DMS153 treated with DMSO at 0.1 percent for 48 hours (cell line): Measurements from ENCODE around the gene DNAH2.
"Not testable (repeated sequence)": the region's sequence is repeated elsewhere in the genome, so short reads cannot be mapped to it uniquely, and the experiment has no call there.

Source experiments
- DNase-seq: peaks from one replicate; lab custom pipeline; 2025; ENCODE audit not compliant: unreplicated experiment; lab: John Stamatoyannopoulos, UW

DNAH2 gene

GRCh38 chr17:7864384-7864783 is 146.8 kb downstream of the DNAH2 start:
- not testable (repeated sequence) for DNase-seq

GRCh38 chr17:7864995-7865650 is 147.6 kb downstream of the DNAH2 start:
- no peak for DNase-seq

- no peak for DNase-seq
These were observed 150.4 kb downstream of the DNAH2 start for GRCh38 chr17:7867881-7868329.

GRCh38 chr17:7873051-7873450 is 155.5 kb downstream of the DNAH2 start:
- no peak for DNase-seq

GRCh38 chr17:7875804-7876370 is 158.3 kb downstream of the DNAH2 start:
- no peak for DNase-seq

GRCh38 chr17:7878234-7878633 is 160.7 kb downstream of the DNAH2 start:
- no peak for DNase-seq

- DNase-seq: no peak
These were observed 162.7 kb downstream of the DNAH2 start for GRCh38 chr17:7880076-7880868.

GRCh38 chr17:7881276-7882054 is 163.9 kb downstream of the DNAH2 start:
- no peak for DNase-seq

- DNase-seq: peak; percentile 7
These were observed 164.5 kb downstream of the DNAH2 start for GRCh38 chr17:7882068-7882467.

- no peak for DNase-seq
These were observed 165.1 kb downstream of the DNAH2 start for GRCh38 chr17:7882629-7883028.
